Tibial nerve (tissue), 4 donors: ENCODE results near the gene AGMO. TPM values are rescaled to one million over a fixed set of nuclear protein-coding genes. Genes with fewer than 3 reads are reported as not detected.

Experiments
- DNase-seq, 2 donors: peaks; one replicate each; pipeline ENCODE4 v3.0.0-alpha.2; 2019; ENCODE audit warnings: low spot score in 2 of 2
- H3K27ac ChIP-seq, 4 donors: fragments of 200-600 bp; sonication (generic) in 3 of 4; one replicate each; pipeline ENCODE4 v1.5.1; 2017 to 2019; ENCODE audit warnings: mild to moderate bottlenecking in 1 of 4
- H3K27me3 ChIP-seq, 2 donors: fragments of 200-600 bp; sonication (generic) in 1 of 2; one replicate each; pipeline versions ENCODE4 v1.5.1 to v1.6.0; 2017 to 2019
- H3K36me3 ChIP-seq, 3 donors: fragments of 200-600 bp; sonication (generic); one replicate each; pipeline ENCODE4 v1.5.1; 2018 to 2019
- H3K4me1 ChIP-seq, 4 donors: fragments of 200-600 bp; sonication (generic) in 3 of 4; one replicate each; pipeline ENCODE4 v1.5.1; 2017 to 2019
- H3K4me3 ChIP-seq, 4 donors: fragments of 200-600 bp; sonication (generic) in 3 of 4; one replicate each; pipeline ENCODE4 v1.5.1; 2017 to 2019; ENCODE audit warnings: mild to moderate bottlenecking in 1 of 4, moderate library complexity in 1 of 4
- H3K9me3 ChIP-seq, 4 donors: fragments of 200-600 bp; sonication (generic) in 3 of 4; one replicate each; pipeline ENCODE4 v1.5.1; 2017 to 2019
- EP300 ChIP-seq, 2 donors: sonication (generic); formaldehyde crosslinking; IDR thresholded peaks; one replicate each; pipeline ENCODE4 v1.6.1; 2017; ENCODE audit warnings: antibody characterized with exemption in 2 of 2, mild to moderate bottlenecking in 1 of 2
- POLR2A ChIP-seq, 2 donors: fragments of 450-650 bp; IDR thresholded peaks; one replicate each; pipeline ENCODE4 v1.6.1; 2017; ENCODE audit warnings: antibody characterized with exemption in 2 of 2, mild to moderate bottlenecking in 2 of 2, moderate library complexity in 2 of 2
- WGBS, 2 donors: methylation state at CpG; one replicate each; pipeline ENCODE4 v1.1.5; 2018; 5-methylcytosine and 5-hydroxymethylcytosine counted together
- total RNA-seq, 4 donors: library from RNA; depleted of rRNA; stranded (reverse); fragments of >200 nt; gene quantifications; one replicate each; pipeline ENCODE4 v1.1.0, GENCODE V29; 2016
- TF ChIP-seq, protein P1 (sequence below), 5 experiments: fragments of 200-600 bp in 3 of 5; fragments of 450-650 bp in 2 of 5; sonication (generic) in 3 of 5; IDR thresholded peaks; one replicate each; pipeline ENCODE4 v1.5.1; 2016 to 2019; ENCODE audit warnings: antibody characterized with exemption in 5 of 5, mild to moderate bottlenecking in 3 of 5, moderate library complexity in 2 of 5

The AGMO gene
- total RNA-seq, 4 donors from 2014 or later: 2.4 to 14.0 (median 6.5) TPM

DNA sequence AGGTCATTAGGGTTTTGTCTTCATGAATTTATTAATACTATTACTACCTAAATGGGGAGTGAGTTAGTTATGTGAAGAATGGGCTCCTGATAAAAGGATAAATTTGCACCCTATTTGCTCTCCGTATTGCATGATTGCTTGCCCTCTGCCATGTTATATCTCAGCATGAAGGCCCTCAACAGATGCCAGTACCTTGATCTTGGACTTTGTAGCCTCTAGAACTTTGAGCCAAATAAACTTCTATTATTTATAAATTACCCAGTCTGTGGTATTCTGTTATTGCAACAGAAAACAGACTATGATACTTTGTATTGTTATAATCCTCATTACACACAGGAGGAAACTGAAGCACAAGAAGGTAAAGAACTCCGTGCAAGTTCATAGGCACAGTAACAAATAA is 150.8 kb downstream of the AGMO start:
- 88 to 92% methylated on average over 2 of the region's 2 CpGs for WGBS, 2 donors

DNA sequence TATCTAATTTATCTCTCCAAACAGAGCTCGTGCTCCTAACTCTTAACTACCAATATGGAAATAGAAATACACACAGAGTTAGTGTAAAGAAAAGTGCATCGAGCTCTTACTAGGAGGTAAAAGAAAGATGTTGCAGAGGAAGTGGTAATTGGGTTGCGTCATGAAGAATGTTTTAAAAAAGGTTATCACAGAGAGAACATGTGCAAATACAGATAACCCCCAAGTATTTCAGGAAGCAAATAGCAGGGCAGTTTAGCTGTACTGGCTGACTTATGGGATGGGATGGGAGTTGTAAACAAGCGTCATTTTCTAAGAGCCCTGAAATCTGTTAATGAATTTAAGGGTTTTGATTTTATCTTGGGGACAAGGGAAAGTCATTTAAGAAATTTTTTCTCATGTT is 153.9 kb downstream of the AGMO start:
- H3K4me1 ChIP-seq: no peaks in the 10 kb centered on the region
- WGBS, 2 donors: 71 to 82% methylated on average over 4 of the region's 4 CpGs

More for the DNA sequence above, 150.8 kb downstream of the AGMO start:
- no peaks in the 10 kb centered on the region for H3K27me3 ChIP-seq
- H3K9me3 ChIP-seq: peaks cover 0 to 16% (median 0%) of the 10 kb centered on the region in 4 donors
- DNase-seq: no peak
- no peaks in the 10 kb centered on the region for H3K4me1 ChIP-seq
- peaks cover 0 to 4% (median 0%) of the 10 kb centered on the region in 3 donors for H3K36me3 ChIP-seq
- H3K4me3 ChIP-seq: no peak overlapping the region
- TF ChIP-seq EP300 (IDR thresholded peaks at IDR 0.05) (no peak), POLR2A (IDR thresholded peaks at IDR 0.05) (no peak)
- TF ChIP-seq, protein P1, sequence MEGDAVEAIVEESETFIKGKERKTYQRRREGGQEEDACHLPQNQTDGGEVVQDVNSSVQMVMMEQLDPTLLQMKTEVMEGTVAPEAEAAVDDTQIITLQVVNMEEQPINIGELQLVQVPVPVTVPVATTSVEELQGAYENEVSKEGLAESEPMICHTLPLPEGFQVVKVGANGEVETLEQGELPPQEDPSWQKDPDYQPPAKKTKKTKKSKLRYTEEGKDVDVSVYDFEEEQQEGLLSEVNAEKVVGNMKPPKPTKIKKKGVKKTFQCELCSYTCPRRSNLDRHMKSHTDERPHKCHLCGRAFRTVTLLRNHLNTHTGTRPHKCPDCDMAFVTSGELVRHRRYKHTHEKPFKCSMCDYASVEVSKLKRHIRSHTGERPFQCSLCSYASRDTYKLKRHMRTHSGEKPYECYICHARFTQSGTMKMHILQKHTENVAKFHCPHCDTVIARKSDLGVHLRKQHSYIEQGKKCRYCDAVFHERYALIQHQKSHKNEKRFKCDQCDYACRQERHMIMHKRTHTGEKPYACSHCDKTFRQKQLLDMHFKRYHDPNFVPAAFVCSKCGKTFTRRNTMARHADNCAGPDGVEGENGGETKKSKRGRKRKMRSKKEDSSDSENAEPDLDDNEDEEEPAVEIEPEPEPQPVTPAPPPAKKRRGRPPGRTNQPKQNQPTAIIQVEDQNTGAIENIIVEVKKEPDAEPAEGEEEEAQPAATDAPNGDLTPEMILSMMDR (IDR thresholded peaks at IDR 0.05): no peak
- H3K27ac ChIP-seq: no peak overlapping the region

DNA sequence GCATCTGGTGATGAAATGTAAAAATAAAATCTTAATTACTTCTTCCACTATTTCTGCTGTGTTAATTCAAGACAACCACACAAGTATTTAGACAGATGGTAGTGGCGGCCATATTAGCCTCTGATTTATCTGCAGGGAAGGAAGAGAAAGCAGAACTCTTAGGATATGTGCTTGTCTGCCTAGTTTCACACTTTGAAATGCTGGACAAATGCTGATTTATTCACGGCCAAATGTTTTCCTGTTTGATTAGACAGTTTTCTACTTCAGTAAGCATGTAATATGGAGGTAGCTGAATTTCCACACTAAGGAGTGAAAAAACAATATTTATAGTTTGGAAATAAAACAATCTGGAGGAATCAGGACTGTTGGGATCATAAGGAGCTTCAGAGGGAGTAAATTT is 158.1 kb downstream of the AGMO start:
- Histone ChIP-seq H3K4me1 (no peaks in the 10 kb centered on the region), H3K27me3 (no peaks in the 10 kb centered on the region), H3K36me3 (no peaks in the 10 kb centered on the region), H3K9me3 (no peaks in the 10 kb centered on the region), H3K4me3 (no peak overlapping the region), H3K27ac (no peak overlapping the region)
- no peak for TF ChIP-seq EP300 (IDR thresholded peaks at IDR 0.05)
- TF ChIP-seq, protein P1 (IDR thresholded peaks at IDR 0.05): no peak
- no peak for TF ChIP-seq POLR2A (IDR thresholded peaks at IDR 0.05)
- 67 to 74% methylated on average over 2 of the region's 2 CpGs for whole genome bisulfite sequencing, 2 donors
- no peak for DNase-seq

More for the DNA sequence above, 153.9 kb downstream of the AGMO start:
- H3K27ac ChIP-seq: no peak overlapping the region
- DNase-seq: no peak
- H3K27me3 ChIP-seq: no peaks in the 10 kb centered on the region
- TF ChIP-seq, protein P1 (IDR thresholded peaks at IDR 0.05): no peak
- no peak for TF ChIP-seq EP300 (IDR thresholded peaks at IDR 0.05)
- TF ChIP-seq POLR2A (IDR thresholded peaks at IDR 0.05): no peak
- no peaks in the 10 kb centered on the region for H3K36me3 ChIP-seq
- no peak overlapping the region for H3K4me3 ChIP-seq
- H3K9me3 ChIP-seq: no peaks in the 10 kb centered on the region

DNA sequence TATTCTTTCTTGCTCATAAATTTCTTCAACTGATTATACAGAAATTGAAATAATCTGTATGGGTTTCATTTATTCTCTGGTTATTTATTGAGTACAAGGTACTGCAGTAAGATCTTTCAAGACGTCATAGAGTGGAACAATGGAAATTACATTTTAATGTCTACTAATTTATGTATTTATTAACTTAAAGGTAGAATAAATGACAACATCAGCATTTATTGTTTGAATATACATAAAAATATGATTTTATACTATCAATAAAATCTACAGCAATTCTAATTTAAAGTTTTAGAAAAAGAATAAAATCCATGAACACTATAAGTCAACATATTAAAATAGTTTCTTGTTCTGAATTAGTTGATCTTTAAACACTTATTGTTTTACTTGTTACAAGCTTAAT is 158.5 kb downstream of the AGMO start:
- Histone ChIP-seq H3K27ac (no peak overlapping the region), H3K36me3 (no peaks in the 10 kb centered on the region), H3K4me3 (no peak overlapping the region), H3K9me3 (no peaks in the 10 kb centered on the region), H3K27me3 (no peaks in the 10 kb centered on the region), H3K4me1 (no peaks in the 10 kb centered on the region)
- TF ChIP-seq, protein P1 (IDR thresholded peaks at IDR 0.05): no peak
- TF ChIP-seq EP300 (IDR thresholded peaks at IDR 0.05) (no peak), POLR2A (IDR thresholded peaks at IDR 0.05) (no peak)
- WGBS, 2 donors: 0 to 3% methylated on average over 1 of the region's 1 CpG
- no peak for DNase-seq

DNA sequence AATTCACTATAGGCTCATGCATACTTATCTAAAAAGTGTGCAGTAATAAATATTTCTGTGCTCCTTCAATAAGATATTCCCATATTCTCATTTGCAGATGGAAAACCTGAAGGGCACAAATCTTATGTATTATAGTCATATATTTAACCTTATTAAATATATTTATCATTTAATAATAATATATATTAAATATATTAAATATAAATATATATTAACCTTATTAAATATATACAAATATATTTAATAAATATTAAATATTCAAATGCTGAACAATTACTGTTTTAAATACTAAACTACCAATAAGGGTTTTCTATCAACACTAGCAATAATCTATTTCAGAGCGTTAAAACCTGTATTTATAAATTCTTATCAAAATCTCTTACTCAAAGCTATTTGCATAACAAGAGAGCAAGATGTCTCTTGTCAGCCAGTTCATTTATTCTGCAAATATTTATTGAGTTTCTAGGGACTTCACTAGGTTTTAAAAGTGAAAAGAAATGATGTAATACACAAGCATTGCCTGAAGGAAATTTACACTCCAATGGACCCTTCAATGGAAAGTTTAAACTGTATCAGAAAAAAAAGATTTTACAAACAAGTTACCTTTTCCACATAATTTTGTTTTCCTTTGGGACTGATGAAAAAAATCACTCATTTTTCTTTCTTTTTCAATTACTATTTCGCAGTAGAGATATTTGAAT is 159.2 kb downstream of the AGMO start:
- no peak overlapping the region for H3K4me3 ChIP-seq
- no peak for TF ChIP-seq POLR2A (IDR thresholded peaks at IDR 0.05)
- no peak for TF ChIP-seq EP300 (IDR thresholded peaks at IDR 0.05)
- TF ChIP-seq, protein P1 (IDR thresholded peaks at IDR 0.05): no peak
- H3K27me3 ChIP-seq: no peaks in the 10 kb centered on the region
- no peaks in the 10 kb centered on the region for H3K9me3 ChIP-seq
- H3K4me1 ChIP-seq: no peaks in the 10 kb centered on the region
- H3K27ac ChIP-seq: no peak overlapping the region
- no peaks in the 10 kb centered on the region for H3K36me3 ChIP-seq
- 91 to 98% methylated on average over 2 of the region's 2 CpGs for WGBS, 2 donors
- no peak for DNase-seq
